OCI-LY3 (cell line): ENCODE results near the gene ARL3.

Experiments used
- CTCF ChIP-seq: fragments of 200-600, 300-600 bp; sonication (generic); IDR thresholded peaks from 2 replicates; pipeline ENCODE4 v1.5.1; 2014; ENCODE audit warnings: antibody characterized with exemption, low read length, low read depth
- EZH2phosphoT487 ChIP-seq: fragments of 200-600 bp; shearing (Covaris generic); IDR thresholded peaks from 2 replicates; pipeline ENCODE4 v1.6.1; 2018; ENCODE audit warnings: antibody characterized with exemption, mixed run types, low read depth

- TF ChIP-seq CTCF (no peak), EZH2phosphoT487 (no peak)
Measured at GRCh38 chr10:102656791-102657371, 57.3 kb downstream of the ARL3 start.
